HG02763 (cell line): ENCODE results near the gene SH2D2A.

Experiments used
- ATAC-seq: cut with Tn5 transposase; IDR thresholded peaks from one replicate; pipeline ENCODE4 v1.9.1; 2021; ENCODE audit warnings: mild to moderate bottlenecking, moderate library complexity; ENCODE audit not compliant: unreplicated experiment

SH2D2A gene

DNA sequence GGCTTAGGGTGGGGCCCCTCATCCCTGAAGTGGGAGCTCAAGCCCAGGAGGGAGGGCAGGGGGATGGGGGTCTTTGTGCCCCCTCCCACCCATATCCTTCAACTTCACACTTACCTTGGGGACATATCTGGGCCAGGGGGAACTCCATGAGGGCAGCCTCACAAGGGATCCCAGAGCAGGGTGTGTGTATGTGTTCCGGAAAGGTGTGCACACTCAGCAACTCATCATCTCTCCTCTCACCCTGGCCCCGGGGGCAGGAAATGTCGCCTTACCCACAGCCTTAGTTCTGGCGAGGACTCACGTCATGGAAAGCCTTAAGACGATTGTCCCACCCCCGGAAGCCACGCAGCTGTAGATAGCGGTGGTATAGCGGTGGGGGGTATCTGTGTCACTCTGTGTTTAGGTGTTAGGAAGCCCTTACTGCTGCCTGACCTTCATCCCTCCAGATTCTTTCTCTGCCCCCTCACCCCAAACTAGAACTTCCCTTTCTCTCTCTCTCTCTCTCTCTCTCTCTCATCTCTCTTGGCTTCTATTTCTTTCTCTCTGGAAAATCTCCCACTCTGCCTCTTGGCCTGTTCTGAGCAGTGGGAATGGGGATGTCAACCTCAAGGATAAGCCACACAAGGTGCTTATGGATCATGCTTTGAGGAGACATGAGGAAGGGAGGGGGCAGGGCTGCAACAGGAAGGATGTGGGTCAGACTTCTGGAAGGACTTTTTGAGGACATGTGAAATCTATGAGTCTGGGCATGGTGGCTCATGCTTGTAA, at the start of gene SH2D2A:
TSS of gene SH2D2A (minus strand) at position 288 of the 768 bp plus-strand sequence. CDS start at position 148, 140 bp downstream.
- ATAC-seq, result no peak

DNA sequence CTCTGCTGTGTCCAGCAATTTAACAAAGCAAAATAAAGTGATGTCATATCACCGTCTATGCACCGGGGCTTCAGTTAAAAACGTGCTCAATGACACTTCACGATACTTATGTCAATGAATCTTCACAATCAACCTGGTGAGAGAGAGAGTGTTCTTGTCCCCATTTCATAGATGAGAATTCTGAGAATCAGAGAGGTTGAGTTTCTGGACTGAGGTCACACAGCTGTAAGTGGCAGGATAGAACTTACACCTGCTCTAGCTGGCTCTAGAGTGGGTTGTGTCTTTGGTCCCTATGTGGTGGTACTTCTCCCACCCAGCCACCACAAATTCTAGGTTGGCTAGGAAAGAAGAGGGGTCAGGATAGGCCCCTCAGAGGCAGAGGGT, 49.2 kb upstream of the SH2D2A start:
- no peak for ATAC-seq

DNA sequence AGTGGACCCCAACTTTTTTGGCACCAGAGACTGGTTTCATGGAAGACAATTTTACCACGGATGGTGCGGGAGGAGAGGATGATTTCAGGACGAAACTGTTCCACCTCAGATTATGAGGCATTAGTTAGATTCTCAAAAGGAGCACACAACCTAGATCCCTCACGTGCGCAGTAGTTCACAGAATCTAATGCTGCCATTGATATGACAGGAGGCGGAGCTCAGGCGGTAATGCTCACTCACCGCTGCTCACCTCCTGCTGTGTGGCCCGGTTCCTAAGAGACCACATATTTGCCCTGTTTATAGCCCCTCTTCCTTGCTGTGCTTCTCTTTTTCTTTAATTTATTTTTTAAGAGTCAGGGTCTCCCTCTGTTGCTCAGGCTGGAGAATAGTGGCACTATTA, 48.6 kb upstream of the SH2D2A start:
- ATAC-seq, result no peak

DNA sequence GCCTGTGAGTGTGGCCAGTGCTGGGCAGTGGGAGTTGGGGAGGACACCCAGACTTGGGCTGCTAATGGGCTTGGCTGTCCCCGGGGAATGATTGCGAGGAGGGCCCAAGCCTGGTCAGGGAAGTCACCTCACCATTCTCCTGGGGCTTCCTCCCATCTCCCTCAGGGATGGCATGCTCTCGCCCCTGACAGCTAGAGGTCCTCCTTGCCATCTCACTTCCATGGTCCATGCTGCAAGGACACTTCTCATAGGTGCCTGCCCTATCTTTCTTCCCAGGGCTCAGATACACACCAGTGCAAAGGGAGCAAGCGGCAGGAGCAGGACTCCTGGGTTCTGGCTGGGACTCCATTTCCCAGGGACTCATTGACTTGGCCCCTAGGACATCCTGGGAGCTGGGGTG, 48.1 kb upstream of the SH2D2A start:
- ATAC-seq, result no peak

DNA sequence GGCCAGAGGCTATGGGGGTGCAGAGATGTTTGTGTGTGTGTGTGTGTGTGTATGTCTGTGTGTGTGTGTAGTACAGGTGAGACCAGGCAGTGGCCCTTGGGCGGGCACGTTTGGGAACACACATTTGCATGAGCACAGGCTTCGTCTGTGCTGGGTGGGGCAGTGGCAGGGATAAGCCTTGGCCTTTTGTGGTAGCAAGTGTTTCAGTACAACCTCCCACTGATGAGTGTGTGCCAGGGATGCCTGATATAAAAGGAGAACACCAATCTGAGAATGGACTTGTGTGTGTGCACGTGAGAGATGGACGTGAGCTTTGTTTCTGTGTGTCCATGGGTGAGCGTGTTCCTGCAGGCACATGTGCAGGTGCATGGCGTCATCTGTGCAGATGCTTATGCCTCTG, 47.0 kb upstream of the SH2D2A start:
- ATAC-seq, result no peak

DNA sequence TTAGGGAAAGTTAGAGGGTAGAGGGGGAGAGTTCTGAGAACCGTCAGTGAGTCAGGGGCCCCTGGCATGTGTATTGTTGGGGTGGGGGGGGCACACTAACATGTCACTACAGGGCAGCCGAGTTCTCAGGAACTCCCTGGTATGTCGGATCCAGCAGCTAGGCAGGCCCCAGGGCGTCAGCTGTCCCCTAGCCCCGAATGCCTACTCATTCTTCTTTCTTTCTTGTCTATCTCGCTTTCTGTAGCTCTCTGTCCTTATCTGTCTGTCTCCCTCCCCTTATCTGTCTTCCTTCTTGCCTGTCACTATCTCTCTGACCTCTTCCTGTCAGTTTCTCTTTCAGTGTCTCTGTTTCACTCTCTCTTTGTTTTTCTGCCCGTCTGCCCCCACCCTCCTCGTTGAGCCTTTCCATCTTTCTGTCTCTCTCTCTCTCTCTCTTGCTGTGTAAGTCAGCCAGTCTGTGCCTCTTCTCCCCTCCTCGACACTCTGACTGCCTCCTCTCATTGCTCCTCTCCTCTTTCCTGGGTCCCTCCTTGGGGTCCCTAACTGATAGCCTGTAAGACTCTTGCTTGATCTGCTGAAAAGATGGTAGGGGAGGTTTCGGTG, 46.5 kb upstream of the SH2D2A start:
- no peak for ATAC-seq

DNA sequence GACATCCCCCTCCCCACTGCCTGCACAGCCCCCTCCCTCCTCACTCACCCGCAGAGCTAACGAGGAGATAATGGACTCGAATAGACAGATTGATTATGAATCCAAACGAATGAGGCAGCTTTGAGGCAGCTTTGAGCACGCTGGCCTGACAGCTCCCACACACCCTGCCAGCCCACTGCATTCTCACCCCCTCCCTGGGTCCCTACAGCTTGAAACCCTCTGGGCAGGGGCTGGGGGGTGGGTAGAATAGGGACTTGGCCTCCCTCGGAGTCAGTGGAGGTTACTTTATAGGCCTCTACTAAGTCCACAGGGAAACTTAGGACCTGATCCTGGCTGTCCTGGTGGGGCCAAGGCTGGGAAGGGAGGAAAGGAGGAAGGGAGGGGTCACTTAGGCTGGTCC, 45.9 kb upstream of the SH2D2A start:
- no peak for ATAC-seq

DNA sequence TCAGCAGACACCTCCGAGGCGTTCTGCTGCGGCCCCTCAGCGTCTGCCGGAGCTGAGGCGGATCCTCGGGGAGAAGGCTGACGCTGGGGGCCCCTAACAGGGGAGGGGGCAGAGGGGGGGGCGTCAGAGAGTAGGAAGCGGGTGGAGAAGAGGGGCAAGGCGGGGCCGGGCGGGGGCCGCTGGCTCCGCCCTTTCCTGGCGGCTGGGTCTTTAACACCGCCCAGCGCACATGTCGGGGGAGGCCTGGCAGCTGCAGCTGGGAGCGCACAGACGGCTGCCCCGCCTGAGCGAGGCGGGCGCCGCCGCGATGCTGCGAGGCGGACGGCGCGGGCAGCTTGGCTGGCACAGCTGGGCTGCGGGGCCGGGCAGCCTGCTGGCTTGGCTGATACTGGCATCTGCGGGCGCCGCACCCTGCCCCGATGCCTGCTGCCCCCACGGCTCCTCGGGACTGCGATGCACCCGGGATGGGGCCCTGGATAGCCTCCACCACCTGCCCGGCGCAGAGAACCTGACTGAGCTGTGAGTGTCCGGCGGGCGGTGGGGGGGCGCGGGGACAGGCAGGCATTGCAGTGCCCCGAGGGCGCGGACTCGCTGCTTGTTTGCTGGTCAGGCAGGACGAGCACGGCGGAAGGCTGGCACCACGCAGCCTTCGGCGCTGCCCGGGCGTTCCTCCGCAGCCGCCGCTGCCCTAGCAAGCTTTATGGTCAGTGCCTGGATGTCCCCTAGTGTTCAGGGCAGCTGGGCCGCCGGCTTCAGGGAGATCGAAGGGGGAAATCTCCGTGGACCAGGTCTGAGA, 44.2 kb upstream of the SH2D2A start, which contains the start of gene NTRK1:
TSS of gene NTRK1 (plus strand) at position 238 of the 796 bp plus-strand sequence. CDS start at position 308, 70 bp downstream.
- no peak for ATAC-seq

DNA sequence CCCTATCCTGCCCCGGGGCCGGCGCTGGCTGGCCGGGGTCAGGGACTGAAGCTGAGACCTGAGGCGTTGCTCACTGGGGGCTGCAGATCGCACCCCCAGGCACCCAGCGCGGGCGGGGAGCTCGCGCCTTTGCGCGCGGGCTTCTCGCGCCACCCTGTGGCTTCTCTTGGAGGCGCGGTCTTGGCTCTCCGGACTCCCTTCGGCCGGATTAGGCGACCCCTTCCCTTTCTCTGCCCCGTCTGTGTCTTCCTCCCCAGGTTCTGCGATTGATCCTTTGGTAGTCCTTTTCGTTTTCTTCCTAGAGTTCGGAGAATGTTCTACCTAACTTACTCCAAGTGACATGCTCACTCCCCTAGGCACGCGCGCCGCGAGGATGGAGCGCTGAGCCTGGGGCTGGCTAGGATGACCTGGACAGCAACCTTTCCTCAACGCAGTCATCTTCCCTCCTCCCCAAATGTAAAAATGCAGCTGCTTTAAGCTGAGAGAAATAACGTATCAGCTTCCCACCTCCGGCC, 43.5 kb upstream of the SH2D2A start:
- no peak for ATAC-seq

DNA sequence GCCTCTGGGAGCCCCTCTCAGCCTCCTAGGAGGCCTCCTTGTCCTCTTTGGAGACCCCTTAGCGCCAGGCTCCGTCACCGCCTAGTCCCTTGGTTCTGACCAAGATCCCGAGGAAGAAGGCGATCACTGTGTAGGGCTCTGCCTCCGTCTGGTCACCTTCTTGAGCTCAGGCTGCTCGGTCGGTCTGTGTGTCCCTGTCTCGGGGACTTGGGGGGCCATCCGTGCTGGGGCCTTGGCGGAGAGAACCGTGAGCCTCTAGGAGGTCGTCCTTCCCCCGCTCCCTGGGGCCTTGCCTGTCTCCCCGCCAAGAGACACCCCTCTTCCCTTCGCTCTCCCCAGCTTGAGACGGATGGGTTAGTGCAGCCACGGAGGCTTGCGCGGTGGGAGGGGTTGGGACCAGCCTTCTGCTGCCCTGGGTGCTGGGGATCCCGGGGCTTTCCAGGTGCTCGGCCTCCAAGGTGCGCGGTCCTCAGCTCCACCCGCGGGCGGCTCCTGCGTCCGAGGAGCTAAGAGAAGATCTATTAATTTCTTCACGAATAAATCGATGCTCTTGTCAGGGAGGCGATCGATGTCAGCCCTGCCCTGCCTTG, 43.0 kb upstream of the SH2D2A start:
- no peak for ATAC-seq

DNA sequence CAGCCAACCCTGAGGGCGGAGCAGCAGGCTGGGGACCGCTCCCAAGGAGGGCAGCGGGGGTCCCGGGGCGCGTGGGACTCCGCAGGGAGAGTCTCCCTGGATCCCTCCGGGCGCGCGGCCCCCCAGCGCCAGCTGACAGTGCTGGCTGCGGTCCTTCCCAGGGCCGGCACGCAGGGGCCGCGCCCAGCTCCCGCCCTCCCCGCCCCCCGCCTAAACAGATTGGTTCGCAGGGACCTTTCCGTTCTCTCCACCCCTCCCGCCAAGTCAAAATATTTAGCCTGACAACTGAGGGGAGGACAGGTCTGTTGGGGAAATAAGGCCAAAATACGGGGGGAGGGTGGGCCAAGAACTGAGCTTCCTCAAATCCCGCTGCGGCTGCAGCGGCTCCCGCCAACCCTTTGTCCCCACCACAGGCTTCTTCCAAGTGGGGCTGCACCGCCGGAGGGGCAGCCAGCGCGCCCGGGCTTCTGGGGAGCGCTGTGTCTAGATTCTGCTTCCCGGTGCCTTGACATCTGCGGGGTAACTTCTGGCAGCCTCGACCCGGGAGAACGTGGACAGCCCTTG, 42.4 kb upstream of the SH2D2A start, which contains the start of gene INSRR:
TSS of gene INSRR (minus strand) at position 159 of the 564 bp plus-strand sequence. CDS start 496 bp downstream, outside the sequence.
- ATAC-seq, result no peak

DNA sequence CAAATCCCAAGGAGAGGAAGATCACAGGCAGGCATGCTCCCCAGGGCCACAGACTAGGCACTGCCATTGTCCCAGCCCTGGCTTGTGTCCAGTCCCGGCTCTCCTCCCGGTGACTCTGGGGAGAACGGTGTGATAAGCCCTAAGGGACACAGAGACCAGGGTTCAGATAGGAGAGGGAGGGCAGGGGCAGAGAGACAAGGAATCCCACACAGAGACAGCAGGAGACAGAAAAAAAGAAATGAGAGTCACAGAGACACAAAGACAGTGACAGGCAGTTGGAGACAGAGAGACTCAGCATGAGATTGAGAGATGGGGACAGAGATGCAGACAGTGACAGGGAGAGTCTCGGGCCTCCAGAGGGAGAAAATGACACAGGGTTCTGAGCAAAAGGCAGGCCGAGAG, 41.9 kb upstream of the SH2D2A start:
- no peak for ATAC-seq

DNA sequence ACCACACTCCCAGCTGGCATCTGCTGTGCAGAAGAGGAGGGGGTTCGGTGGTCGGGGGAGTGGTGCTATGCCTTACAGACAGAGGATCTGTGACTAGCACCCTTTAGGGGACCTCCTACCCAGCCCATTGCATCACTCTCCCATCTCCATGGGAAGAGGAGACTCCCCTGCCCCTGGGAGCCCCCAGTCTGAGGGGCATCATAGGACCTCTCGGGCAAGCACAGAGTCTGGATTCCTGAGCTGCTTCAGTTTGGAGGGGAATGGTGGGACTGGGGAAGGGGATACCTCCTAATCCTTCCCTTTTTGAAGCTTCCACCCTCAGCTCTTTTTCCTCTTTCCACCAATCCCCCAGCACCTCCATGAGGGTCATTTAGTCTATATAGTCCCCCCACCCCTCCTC, 40.9 kb upstream of the SH2D2A start:
- ATAC-seq, result no peak

DNA sequence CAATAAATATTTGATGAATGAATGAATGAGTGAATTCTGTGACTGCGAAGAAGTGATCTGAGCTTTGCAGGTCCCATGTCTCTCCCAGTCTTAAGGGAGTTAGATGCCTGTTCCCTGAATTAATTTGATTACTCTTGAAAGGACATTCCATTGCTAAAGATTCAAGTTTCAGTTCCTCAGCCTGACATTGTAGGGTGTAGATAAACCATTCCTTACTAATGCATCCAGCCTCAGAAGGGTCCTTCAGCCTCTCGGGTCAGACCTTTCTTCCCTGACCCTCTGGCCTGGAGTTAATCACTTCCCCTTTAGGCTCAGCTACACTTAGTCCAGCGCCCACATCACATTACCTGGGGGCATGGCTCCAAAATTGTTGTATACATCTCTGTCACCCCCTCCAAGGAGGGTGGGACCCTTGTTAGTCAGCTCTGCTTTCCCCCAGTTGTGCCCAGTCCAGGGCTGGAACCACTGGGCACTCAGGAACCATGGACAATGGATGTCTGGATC, 39.7 kb upstream of the SH2D2A start:
- no peak for ATAC-seq

DNA sequence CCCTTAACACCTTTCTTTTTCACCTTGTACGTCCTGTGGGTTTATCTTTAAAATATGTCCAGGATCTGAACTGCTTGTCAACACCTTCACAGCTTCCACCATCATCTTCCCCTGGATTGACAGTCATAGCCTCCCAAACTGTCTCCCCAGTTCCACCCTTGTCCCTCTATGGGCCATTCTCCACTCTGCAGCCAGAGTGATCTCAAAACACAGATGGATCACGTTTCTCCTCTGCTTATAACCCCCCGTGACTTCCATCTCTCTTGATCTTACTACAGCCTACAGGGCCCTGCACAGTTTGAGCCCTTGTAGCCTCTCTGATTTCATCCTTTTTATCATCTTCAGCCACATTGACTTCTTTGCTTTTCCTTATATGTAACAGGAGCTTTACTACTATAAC, 38.0 kb upstream of the SH2D2A start:
- ATAC-seq, result no peak

DNA sequence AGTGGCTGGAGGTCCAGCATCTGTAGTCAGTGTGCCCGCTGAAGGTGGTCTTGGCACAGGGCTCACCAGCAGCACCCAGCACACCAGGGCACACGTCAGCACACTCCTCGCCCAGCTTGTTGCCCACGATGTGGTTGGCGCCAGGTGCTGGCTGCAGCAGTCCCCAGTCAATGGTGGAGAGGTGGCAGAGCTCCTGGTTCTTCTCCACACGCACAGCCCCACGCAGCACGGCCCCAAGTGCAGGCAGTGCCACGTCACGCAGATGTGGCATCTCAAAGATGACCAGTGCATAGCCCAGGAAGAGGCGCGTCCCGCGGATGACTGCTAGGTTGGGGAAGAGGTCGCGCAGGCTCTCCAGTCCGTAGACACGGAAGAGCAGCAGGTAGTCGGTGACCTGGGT, 37.1 kb upstream of the SH2D2A start:
- ATAC-seq, result no peak

DNA sequence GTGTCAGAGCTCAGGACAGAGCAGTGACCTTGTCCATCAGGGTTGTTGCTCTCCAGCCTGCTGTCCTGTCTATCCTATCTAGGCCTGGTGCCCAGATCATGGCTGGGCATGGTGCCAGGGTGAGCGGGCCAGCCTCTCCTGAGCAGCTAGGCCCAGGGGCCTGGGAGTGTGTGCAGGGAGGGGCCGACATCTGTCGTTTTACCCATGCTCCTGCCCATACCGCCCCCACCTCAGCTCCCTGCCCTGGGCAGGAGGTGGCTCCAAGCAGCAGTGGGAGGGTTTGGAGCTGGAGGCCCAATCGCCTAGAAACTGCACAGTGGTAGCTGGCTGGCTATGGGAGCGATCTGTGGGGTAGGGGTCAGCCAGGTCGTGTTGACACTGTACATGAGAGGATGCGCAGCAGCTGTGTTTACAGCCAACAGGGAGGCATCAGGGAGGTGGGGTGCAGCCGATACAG, 35.8 kb upstream of the SH2D2A start:
- ATAC-seq, result no peak

DNA sequence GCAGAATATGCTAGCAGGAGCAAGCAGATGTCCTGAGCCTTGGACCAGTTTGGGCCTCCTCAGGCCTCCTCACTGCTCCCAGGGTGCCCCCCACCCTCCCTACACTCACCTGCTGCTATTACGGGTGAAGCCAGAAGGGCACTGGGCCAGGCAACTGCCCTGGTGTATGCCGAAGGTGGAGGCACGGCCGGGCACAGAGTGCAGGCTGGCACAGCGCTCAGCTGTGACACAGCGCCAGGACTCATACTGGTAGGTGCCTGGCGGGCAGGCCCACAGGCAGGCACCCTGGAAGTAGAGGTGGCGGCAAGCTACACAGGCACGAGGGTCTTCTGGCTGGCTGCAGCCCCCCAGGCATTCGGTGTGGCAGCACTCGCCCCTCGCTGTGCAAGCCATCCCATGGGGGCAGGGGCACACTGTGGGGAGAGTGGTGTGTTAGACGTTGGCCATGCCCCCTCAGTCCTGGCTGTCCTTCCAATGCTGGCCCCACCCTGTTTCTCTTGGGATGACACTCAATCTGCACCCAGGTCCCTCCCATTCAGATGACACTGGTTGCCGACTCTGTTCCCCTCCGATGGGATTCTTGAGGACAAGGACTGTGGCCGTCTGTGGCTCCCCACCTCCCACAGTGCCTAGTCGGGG, 35.2 kb upstream of the SH2D2A start:
- ATAC-seq, result no peak

DNA sequence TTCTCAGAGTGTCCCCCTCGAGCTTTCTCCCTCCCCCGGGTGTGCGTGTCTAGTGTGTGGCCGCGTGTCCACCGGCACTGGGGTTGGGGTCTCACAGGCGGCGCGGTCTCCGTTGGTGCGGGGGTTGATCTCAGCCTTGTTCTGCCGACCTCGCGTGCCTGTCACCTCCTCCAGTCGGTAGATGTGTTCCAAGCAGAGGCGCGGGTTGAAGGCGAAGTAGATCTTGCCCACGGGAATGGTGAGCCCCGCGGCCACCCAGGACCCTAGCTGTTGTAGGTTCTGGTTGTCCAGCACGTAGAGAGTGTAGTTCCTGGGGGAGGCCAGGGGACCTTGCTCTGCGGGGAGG, 32.5 kb upstream of the SH2D2A start:
- no peak for ATAC-seq
